Amygdala (tissue), 56 donors: ENCODE measurements around the gene DUSP28.
"Not testable (repeated sequence)": the region's sequence is repeated elsewhere in the genome, so short reads cannot be mapped to it uniquely, and the experiment has no call there.

ENCODE experiments used
- DNase-seq, 56 donors: peaks; one replicate each; lab custom pipeline; 2025; lab: John Stamatoyannopoulos, UW

Gene DUSP28

DNA sequence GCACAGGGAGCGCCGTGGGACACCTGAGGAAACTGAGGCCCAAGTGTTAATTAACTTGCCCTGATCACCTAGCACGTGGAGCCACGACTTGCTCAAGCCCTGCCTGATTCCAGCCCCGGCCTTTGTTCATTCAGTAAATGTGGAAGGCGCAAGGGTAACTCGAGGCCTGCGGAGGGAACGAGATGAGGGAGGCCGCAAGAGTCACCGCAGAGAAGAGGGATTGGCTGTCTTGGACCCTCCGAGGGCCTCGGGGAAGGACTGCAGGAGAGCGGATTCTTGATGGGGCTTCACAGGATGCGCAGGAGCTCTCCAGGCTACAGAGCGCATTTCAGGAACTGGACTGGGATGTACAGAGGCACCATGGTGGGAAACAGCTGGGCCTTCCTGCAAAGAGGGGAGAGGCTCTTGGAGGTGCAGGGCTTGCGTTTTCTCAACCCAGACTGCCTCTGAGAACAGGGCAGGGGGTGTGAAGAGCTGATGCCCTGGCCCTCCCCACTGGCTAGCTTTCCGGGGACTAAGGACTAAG, 1.9 kb upstream of the DUSP28 start:
- DNase-seq, result no peak

DNA sequence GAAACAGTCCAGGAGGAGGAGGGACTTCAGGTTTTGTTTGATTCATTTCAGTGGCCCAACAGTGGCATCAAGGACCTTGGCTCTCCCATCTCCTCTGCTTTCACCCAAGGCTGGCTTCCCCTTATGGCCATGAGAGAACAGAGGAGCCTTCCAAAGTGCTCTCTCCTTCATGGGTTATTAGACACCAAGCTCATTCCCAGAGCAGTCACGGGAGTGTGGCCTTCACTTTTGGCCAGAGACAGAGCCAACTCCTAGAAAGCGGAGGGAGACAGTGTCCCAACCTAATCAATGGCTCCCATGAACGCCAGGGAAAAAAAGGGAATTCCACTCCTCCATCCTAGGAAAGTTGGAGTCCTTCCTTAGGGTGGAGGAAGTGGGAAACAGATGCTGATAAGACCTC, 871 bp upstream of the DUSP28 start:
- DNase-seq, result no peak

DNA sequence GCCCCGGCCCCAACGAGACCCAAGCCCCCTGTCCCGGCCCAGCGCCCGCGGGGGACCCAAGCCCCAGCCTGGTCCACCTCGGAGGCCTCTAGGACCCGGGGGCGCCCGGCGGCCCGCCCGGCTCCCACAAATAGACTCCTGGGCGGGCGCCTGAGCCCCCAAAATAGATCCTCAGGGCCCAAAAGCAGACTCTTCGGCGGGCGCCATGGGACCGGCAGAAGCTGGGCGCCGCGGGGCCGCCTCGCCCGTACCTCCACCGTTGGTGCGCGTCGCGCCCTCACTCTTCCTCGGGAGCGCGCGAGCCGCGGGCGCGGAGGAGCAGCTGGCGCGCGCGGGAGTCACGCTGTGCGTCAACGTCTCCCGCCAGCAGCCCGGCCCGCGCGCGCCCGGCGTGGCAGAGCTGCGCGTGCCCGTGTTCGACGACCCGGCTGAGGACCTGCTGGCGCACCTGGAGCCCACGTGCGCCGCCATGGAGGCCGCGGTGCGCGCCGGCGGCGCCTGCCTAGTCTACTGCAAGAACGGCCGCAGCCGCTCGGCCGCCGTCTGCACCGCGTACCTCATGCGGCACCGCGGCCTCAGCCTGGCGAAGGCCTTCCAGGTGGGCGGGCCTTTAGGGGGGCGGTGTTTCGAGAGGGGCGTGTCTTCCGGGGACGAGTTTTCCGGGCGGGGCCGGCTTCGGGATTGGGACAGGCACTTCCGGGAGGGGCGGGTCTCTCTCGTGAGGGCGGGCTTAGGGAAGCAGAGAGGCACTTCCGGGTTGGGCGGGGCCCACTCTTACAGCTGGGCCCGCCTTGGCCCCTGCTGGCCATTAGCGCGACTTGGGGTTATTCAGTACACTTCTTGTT, 545 bp downstream of the DUSP28 start:
- peak; percentile 54 to 100 (median 97) for DNase-seq

DNA sequence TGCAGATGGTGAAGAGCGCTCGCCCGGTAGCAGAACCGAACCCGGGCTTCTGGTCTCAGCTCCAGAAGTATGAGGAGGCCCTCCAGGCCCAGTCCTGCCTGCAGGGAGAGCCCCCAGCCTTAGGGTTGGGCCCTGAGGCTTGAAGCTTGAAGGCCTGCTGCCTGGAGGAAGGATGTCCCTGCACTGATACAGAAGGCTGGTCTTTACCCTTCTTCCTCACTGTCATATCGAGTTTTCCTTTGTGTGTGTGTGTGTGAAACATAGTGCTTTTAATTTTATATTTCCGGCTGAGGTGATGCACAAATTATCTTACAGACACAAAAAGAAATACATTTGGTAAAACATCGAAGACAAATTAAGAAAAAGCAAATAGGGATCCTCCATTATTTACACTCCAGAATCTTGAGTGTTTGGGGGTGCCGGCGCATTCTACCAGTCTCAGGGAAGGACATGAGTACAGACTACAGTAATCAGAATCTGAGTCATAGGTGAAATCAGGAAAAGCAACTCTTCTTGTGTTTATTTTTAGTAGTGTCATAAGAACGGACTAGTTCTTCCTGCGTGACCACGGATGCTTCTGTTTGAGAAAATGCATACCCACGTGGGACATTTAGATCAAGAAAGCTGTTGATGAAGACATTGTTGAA, 1.3 kb downstream of the DUSP28 start:
- DNase-seq, result no peak

DNA sequence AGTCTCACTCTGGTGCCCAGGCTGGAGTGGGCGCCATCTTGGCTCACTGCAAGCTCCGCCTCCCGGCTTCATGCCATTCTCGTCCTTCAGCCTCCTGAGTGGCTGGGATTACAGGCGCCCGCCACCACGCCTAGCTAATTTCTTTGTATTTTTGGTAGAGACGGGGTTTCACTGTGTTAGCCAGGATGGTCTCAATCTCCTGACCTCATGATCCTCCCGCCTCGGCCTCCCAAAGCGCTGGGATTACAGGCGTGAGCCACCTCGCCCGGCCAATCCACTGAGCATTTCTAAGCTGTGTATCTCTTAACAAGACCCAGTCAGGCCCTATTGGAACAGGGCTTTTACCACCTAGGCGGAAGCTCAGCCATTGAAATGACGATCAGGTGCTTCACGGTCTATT, 3.1 kb downstream of the DUSP28 start:
- not testable (repeated sequence) for DNase-seq

DNA sequence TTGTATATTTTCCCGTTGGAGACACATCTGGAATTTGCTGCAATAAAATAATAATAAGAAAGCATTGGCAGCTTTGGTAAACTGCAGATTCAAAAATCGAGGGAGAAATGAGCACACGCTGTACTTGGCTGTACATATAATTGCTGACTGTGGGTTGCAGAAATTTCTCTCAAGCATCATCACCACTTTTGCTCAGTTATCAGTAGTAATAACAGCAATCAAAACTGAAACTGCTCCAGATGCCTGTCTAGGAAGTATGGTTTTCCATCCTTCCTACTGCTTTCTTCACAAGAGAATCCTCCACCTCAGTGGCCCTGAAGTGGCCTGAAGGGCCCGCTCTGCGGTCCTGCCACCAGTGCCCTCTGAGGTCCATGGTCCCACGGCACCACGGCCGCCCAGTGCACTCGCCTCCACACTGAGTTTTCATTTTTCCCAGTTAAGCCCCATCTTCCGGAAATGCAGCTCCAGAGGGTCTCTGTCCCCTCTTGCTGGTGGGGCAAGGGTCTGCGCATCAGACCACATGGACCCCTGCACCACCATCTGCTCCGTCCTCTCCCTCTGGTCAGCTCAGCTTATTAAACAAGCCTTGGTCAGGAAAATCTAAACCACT, 3.9 kb downstream of the DUSP28 start:
- DNase-seq, result no peak

DNA sequence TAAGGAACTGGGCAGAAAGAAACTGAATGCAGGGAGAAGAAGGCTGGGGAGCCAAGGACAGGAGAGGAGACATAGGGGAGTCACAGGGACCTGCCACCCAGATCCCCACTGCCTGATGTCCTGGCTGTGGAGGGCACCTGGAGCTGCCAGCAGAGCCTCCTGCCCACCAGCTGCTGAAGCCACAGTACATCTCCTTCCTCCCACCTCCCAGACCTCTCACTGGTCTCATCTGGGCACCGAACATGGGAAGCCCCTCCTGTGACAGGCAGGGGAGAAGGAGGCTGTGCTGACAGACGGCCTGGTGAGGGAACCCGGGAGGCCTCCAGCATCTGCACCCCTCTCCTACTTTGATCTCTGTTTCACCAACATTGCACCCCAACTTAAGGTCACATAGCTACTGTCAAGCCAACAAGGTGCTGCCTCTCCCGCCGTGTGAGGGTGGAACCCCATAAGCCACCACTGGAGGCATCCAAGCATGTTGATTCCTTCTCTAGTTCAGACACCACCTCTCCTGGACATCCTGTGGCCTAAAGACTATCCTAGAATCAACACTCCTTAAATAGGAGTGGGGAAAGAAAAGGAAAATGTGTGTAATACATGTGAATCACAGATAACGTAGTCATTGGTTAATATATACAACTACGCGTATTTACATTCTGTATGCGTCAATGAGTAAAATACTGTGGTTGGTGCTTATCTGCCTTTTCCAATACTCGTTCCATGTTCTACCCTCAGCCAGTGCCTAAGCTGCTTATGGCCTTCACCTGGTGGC, 4.6 kb downstream of the DUSP28 start:
- no peak for DNase-seq

DNA sequence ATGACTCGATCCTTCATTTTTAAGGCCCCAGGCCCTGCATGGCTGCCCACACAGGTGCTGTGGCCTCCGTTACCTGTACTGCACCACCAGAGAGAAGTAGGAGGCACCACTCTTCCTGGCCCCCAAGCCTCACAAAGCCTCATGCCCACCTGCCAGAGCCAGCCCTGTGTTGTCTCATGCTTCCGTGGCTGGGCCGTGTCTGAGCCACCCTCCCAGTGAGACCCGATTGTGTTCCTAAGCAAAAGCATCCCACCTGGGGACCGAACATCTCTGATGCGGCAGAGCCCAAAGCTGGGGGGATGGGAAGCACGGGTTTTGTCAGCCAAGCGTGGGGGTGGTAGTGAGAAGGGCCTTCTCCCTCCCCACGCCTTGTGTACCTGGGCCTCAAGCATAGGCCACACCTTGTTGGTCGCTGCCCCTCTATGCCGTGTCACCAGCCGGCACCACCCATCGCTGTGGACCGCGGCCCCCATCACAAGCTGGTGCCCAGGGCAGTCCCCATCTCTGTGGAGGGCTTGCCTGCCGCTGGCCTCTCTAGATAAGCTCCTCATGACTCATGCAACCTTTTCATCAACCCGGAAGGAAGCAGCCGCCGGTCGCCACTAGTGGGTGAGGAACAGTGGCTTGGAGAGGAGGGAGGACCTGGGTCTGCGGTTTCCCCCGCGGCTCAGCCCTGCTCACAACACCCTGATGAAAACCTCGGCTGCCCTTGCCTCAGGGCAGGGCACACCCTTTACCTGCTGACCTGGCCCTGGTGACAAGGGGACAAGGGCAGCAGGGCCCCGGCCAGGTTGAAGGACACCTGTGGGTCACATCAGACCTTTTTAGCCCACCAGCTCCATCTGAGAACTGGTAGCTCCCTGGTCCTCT, 5.4 kb downstream of the DUSP28 start:
- peak in 4 of 56 donors; percentile 36 to 50 (median 43) for DNase-seq

DNA sequence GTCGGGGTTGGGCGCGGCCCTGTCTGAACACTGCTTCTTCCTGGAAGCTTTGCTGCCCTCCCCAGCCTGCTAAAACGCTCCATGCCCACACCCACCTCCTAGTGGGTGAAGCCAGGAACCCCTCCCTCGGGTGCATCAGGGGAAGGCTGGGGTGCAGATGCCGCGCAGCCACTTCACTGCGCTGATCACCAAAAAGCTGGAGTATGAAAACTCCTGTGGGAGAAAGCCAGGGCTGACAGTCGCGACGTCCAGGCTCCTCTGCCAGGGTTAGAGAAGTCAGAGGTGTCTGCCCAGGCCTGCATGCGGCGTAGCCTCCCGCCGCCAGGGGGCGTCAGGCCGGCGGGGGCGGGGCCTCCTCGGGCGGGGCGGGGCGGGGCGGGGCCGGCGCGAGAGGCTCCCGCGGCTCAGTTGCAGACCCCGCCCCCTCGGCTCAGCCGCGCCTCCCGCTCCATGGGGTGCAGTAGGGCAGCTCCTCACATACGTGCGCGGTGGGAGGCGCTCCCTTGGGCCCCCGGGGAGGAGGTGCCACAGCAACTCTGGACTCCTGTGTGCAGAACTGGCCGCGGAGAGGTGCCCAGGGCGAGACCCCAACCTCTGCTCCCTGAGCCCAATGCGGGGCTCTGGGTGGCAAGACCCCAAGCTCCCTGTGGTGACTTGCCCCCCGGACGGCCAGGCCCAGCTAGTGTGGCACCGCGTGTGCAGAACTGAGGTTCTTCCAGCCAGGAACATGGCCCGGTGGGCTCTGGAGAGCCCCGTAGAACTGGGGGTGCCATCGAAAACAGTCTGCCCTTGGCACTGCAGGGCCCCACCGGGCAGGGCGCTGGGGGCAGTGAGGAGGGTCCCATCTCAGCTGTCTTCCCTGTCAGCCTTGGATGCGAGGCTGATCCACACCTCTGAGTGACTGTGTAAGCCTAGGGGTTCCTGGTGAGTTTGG, 6.3 kb downstream of the DUSP28 start:
- peak in 54 of 56 donors; percentile 36 to 90 (median 71) for DNase-seq

DNA sequence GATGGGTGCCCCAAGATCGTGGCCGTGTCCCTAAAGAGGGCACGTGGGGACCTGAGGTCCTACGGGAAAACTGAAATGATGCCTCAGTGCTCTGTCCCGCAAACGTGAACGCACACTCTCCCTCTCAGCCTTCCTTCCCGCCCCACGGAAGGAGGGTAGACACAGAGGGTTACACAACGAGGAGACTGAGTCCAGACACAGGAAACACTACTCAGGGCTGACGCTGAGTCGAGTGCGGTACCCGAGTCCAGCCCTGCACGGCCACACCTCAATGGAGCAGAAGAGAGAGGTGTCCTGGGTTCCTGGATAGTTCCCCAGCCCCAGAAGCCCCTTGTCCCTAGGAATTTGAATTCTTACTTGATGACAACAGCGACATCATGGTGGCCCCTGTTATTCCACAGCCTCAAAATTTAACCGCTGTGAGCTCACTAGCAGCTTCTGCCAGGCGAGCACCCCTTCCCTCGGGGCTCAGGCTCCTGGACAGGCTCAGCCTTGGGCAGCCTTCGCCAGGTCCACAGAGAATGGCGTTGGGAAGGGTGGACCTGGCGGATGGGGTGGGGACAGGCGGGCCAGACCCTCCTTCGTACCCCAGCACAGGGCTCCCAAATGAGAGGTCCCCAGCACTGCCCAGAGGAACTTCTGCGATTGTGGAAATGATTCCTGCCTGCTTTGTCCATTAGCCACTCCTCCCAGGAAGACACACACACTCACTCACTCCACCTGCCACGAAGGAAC, 7.1 kb downstream of the DUSP28 start:
- DNase-seq, result peak in 1 of 56 donors; percentile 15

DNA sequence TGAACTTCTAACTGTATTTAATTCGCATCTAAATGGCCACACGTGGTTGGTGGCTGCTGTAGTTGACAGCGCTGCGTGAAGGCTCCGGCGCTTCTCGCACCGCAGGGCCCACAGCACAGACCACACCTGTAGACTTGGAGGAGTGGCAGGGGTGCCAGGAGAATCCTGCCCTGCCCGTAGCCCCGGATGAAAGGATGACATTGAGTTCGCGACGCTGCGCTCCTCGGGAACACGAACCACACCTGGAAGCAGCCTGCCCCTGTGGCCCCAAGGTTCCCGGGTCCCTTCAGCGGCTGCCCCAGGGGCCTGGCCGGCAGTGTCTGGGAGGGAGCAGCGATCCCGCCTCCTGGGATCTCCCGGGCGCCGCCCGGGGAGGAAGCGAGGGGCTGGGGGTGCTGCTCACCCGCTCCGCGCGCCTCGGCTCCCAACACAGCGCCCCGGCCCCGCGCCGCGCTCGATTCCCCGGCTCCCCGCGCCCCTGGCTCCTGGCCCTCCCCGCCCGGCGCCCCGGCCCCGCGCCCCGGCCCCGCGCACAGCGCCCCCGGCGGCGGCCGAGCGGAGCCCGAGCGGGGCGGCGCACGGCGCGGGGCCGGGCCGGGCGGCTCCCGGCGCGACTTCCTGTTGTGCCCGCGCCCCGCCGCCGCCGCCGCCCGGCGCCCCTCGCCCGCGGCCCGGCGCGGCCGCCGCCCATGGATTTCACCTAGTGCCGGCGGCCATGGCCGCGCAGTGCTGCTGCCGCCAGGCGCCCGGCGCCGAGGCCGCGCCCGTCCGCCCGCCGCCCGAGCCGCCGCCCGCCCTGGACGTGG, 7.9 kb downstream of the DUSP28 start, which contains the start of gene RNPEPL1:
Gene RNPEPL1, plus strand, starts transcription at position 613 of the 806 bp plus-strand sequence. Its CDS starts 103 bp downstream, at position 716.
- DNase-seq, result peak in 6 of 56 donors; percentile 16 to 62 (median 36)

DNA sequence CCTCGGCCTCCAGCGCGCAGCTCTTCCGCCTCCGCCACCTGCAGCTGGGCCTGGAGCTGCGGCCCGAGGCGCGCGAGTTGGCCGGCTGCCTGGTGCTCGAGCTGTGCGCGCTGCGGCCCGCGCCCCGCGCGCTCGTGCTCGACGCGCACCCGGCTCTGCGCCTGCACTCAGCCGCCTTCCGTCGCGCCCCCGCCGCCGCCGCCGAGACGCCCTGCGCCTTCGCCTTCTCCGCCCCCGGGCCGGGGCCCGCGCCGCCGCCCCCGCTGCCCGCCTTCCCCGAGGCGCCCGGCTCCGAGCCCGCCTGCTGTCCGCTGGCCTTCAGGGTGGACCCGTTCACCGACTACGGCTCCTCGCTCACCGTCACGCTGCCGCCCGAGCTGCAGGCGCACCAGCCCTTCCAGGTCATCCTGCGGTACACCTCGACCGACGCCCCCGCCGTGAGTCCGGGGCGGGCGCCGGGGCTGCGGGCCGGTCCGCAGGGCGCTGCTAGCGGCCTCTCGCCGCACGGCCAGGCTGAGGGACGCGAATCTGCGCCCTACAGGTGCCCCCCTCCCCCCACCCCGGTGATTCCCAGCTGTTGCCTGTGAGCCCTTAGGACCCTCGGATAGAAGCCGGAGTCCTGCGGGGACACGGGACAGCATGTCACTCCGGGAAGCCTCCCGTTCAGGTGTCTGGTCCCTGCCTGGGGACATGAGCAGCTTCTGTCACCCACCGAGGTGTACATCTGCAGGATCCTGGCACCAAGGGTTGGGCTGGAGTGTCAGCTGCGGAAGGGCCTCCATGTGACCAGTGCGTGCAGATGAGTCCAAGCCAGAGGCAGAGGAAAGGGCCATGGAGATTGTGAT, 8.7 kb downstream of the DUSP28 start:
- peak in 31 of 56 donors; percentile 30 to 77 (median 49) for DNase-seq

DNA sequence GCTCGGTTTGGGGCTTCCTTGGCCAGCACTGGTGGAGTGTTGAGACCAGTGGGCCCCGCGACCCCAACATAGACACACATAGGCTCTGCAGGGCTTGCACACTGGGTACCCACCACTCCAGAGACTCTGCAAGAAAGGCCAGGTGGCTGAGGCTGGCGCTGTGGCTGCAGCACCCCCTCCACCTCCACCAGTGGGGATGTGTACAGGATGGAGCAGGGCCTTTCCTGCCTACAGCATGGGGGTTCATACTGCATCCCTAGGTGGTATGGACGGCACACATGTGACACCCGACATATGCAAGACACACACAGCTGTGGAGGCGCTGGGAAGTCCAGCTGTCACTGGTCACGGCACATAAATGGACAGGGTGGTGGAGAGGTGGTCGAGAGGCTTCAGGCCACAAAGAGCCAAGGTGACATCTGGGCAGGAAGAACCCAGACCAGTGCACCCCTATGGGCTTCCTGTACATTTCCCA, 9.4 kb downstream of the DUSP28 start:
- DNase-seq, result no peak

DNA sequence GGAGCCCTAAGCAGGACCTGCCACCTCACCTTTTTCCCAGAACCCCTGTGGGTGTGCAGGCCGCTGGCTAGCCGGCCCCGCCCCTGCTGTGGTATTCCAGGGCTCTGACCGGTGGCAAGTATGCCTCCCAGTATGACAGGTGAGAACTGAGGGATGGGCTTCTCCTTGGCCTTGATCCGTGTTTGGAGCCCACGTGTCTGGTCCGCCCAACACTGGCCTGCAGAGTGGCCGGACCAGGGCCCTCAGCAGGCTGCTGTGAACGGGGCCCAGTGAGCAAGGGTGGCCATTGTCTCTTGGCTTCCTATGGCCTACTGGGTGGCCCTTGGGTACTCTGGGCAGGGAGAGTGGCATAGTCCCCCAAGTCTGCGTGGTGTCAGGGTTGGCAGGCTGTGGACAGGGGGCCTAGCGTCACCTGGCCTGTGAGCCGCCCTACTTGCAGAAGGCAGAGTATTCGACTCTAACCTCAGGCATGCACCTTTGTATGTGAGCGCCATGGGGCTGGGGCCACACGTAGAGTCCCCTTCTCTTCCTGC, 9.9 kb downstream of the DUSP28 start:
- DNase-seq, result no peak
